ENCODE data around the gene PTPRT.

DNA sequence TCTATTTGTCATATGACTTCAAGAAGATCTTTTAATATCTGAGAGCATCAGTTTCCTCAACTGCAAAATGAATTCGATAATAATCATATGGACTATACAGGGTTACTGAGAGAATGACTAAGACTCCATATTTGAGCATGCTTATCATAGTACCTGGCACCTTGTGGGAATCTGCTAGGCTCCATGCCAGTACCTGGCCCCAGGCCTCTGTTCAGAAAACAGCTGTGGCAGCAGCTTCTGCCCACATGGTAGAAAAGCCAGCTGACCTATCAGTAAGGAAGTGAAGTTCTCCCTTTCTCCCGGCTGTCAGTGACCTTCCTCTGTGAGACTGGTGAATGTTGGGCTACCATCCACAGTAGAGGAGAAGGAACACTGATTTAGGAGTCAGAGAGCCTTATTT is 996.6 kb downstream of the PTPRT start:
- TF ChIP-seq, protein P1, sequence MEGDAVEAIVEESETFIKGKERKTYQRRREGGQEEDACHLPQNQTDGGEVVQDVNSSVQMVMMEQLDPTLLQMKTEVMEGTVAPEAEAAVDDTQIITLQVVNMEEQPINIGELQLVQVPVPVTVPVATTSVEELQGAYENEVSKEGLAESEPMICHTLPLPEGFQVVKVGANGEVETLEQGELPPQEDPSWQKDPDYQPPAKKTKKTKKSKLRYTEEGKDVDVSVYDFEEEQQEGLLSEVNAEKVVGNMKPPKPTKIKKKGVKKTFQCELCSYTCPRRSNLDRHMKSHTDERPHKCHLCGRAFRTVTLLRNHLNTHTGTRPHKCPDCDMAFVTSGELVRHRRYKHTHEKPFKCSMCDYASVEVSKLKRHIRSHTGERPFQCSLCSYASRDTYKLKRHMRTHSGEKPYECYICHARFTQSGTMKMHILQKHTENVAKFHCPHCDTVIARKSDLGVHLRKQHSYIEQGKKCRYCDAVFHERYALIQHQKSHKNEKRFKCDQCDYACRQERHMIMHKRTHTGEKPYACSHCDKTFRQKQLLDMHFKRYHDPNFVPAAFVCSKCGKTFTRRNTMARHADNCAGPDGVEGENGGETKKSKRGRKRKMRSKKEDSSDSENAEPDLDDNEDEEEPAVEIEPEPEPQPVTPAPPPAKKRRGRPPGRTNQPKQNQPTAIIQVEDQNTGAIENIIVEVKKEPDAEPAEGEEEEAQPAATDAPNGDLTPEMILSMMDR (IDR thresholded peaks at IDR 0.05 in 2 of 3, conservative IDR thresholded peaks at IDR 0.05 in 1 of 3; ENCODE audit: control insufficient read depth in 2 of 3, extremely low read depth in 1 of 3, insufficient read depth in 1 of 3, low read depth in 3 of 3, low read length in 3 of 3) = no peak
- TF ChIP-seq SMC3 (IDR thresholded peaks at IDR 0.05; ENCODE audit: borderline replicate concordance, low read length) (no peak), EP300 (IDR thresholded peaks at IDR 0.05; ENCODE audit: borderline replicate concordance in 1 of 2, control insufficient read depth in 1 of 2, low read depth in 2 of 2, low read length in 2 of 2) (no peak), ZNF24 (IDR thresholded peaks at IDR 0.05) (no peak), MXI1 (IDR thresholded peaks at IDR 0.05; ENCODE audit: low read depth, low read length) (no peak), ZNF274 (IDR thresholded peaks at IDR 0.05; ENCODE audit: insufficient read depth, insufficient read length) (no peak), YY1 (IDR thresholded peaks at IDR 0.05; ENCODE audit: low read depth, low read length) (no peak)
- TF ChIP-seq, protein P2, sequence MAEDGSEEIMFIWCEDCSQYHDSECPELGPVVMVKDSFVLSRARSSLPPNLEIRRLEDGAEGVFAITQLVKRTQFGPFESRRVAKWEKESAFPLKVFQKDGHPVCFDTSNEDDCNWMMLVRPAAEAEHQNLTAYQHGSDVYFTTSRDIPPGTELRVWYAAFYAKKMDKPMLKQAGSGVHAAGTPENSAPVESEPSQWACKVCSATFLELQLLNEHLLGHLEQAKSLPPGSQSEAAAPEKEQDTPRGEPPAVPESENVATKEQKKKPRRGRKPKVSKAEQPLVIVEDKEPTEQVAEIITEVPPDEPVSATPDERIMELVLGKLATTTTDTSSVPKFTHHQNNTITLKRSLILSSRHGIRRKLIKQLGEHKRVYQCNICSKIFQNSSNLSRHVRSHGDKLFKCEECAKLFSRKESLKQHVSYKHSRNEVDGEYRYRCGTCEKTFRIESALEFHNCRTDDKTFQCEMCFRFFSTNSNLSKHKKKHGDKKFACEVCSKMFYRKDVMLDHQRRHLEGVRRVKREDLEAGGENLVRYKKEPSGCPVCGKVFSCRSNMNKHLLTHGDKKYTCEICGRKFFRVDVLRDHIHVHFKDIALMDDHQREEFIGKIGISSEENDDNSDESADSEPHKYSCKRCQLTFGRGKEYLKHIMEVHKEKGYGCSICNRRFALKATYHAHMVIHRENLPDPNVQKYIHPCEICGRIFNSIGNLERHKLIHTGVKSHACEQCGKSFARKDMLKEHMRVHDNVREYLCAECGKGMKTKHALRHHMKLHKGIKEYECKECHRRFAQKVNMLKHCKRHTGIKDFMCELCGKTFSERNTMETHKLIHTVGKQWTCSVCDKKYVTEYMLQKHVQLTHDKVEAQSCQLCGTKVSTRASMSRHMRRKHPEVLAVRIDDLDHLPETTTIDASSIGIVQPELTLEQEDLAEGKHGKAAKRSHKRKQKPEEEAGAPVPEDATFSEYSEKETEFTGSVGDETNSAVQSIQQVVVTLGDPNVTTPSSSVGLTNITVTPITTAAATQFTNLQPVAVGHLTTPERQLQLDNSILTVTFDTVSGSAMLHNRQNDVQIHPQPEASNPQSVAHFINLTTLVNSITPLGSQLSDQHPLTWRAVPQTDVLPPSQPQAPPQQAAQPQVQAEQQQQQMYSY (CRISPR knock-in tag; IDR thresholded peaks at IDR 0.05) = no peak
